HepG2 (cell line): ENCODE measurements around the gene PRKG1. TPM values are rescaled to one million over a fixed set of nuclear protein-coding genes. Genes with fewer than 3 reads are reported as not detected.

ENCODE experiments used
- ATAC-seq: fragments of 200-7000 bp; cut with Tn5 transposase; 3 replicates; pipeline ENCODE4 v1.9.1; 2020; ENCODE audit warnings: mild to moderate bottlenecking, moderate library complexity
- BruUV-seq: library from RNA; stranded (reverse); fragments of 400-500 nt; replicated peaks from 2 replicates; lab custom pipeline; 2021; lab: Mats Ljungman, UMichigan
- CTCF ChIA-PET: fragments of 300-600 bp; formaldehyde crosslinking; extraction: SDS; loops from one replicate; lab custom pipeline; 2021; ENCODE audit warnings: low total read pairs, inconsistent platforms, low intra/inter-chr PET ratio; lab: Yijun Ruan, JAX
- POLR2A ChIA-PET: fragments of 350-600 bp; sonication (Branson Sonifier 250); formaldehyde crosslinking; loops from one replicate; lab custom pipeline; 2020; ENCODE audit warnings: antibody characterized with exemption, inconsistent platforms; lab: Yijun Ruan, JAX
- DNase-seq: peaks from one replicate; pipeline ENCODE4 v3.0.0-alpha.2; 2015; ENCODE audit warnings: low spot score
- FAIRE-seq: peaks from 3 replicates; lab custom pipeline; 2011; peaks lifted over from hg19 to GRCh38; lab: Jason Lieb, UNC
- H2AFZ ChIP-seq: one replicate; pipeline ENCODE4 v1.6.1; 2011; ENCODE audit warnings: low read length, inconsistent platforms
- H3K27ac ChIP-seq: fragments of 300-600 bp; 3 replicates; pipeline ENCODE4 v1.8.0; 2011; ENCODE audit warnings: mixed run types, mild to moderate bottlenecking, mixed read lengths, low read length, inconsistent platforms; ENCODE audit not compliant: insufficient read depth; ENCODE audit errors: extremely low read length
- H3K27me3 ChIP-seq, 2 experiments: fragments of 200-600 bp in 1 of 2; 2 replicates in 1 of 2; 3 replicates in 1 of 2; pipeline versions ENCODE4 v1.6.0 to v1.8.0; 2011; ENCODE audit warnings: low read length in 2 of 2, mild to moderate bottlenecking in 2 of 2, moderate library complexity in 2 of 2, inconsistent platforms in 1 of 2; ENCODE audit not compliant: insufficient read depth in 2 of 2, control insufficient read depth in 1 of 2
- H3K36me3 ChIP-seq, 2 experiments: fragments of 200-600 bp in 1 of 2; replicated peaks in 1 of 2; 2 replicates in 1 of 2; 3 replicates in 1 of 2; pipeline versions ENCODE4 v1.5.1 to v1.8.0; 2011; ENCODE audit warnings: low read length in 2 of 2, inconsistent platforms in 1 of 2; ENCODE audit not compliant: insufficient read depth in 2 of 2, control insufficient read depth in 1 of 2
- H3K4me1 ChIP-seq: 2 replicates; pipeline ENCODE4 v1.5.1; 2012; ENCODE audit warnings: low read length, inconsistent platforms; ENCODE audit not compliant: insufficient read depth
- H3K4me2 ChIP-seq: 2 replicates; pipeline ENCODE4 v1.6.0; 2011; ENCODE audit warnings: low read depth, low read length, inconsistent platforms
- H3K4me3 ChIP-seq, 3 experiments: fragments of 200-600 bp in 1 of 3; sonication (generic), shearing (Covaris generic) in 1 of 3; replicated peaks in 1 of 3; 2 replicates each; pipeline ENCODE4 v1.5.1; 2011 to 2016; ENCODE audit warnings: low read length in 3 of 3, inconsistent platforms in 2 of 3, low read depth in 2 of 3, mild to moderate bottlenecking in 2 of 3, control low read depth in 1 of 3, mixed read lengths in 1 of 3; ENCODE audit not compliant: insufficient read depth in 1 of 3
- H3K79me2 ChIP-seq: one replicate; pipeline ENCODE4 v1.6.1; 2011; ENCODE audit warnings: low read length, inconsistent platforms; ENCODE audit not compliant: insufficient read depth
- H3K9ac ChIP-seq: 2 replicates; pipeline ENCODE4 v1.6.0; 2011; ENCODE audit warnings: mild to moderate bottlenecking, low read depth, low read length, inconsistent platforms; ENCODE audit not compliant: insufficient read depth
- H3K9me3 ChIP-seq: 2 replicates; pipeline ENCODE4 v1.5.1; 2012; ENCODE audit warnings: mild to moderate bottlenecking, low read length
- H4K20me1 ChIP-seq: 2 replicates; pipeline ENCODE4 v1.6.0; 2011; ENCODE audit warnings: inconsistent platforms, mild to moderate bottlenecking, low read length, moderate library complexity; ENCODE audit not compliant: insufficient read depth
- E2F1 ChIP-seq: sonication (generic); formaldehyde crosslinking; IDR thresholded peaks from 2 replicates; pipeline ENCODE4 v1.5.0; 2020; ENCODE audit warnings: missing genetic modification reagents
- FLYWCH1 ChIP-seq: sonication (generic); formaldehyde crosslinking; IDR thresholded peaks from 2 replicates; pipeline ENCODE4 v1.8.1; 2023; ENCODE audit warnings: mild to moderate bottlenecking, missing genetic modification reagents
- HES4 ChIP-seq: sonication (generic); formaldehyde crosslinking; IDR thresholded peaks from 2 replicates; pipeline ENCODE4 v1.9.0; 2021; ENCODE audit warnings: mild to moderate bottlenecking, missing genetic modification reagents, borderline replicate concordance
- IKZF5 ChIP-seq: IDR thresholded peaks from 2 replicates; pipeline ENCODE4 v1.6.1; 2018; ENCODE audit warnings: missing genetic modification reagents, mild to moderate bottlenecking, missing compliant biosample characterization
- KLF6 ChIP-seq: IDR thresholded peaks from 2 replicates; pipeline ENCODE4 v1.8.0; 2016; ENCODE audit warnings: missing biosample characterization, missing genetic modification reagents
- KMT2A ChIP-seq: sonication (generic); formaldehyde crosslinking; IDR thresholded peaks from 2 replicates; pipeline ENCODE4 v1.4.0; 2020; ENCODE audit warnings: missing genetic modification reagents
- MTA3 ChIP-seq: sonication (generic); formaldehyde crosslinking; IDR thresholded peaks from 2 replicates; pipeline ENCODE4 v1.4.0; 2020; ENCODE audit warnings: missing genetic modification reagents
- NFATC3 ChIP-seq: sonication (generic); formaldehyde crosslinking; IDR thresholded peaks from 2 replicates; pipeline ENCODE4 v1.5.1; 2020; ENCODE audit warnings: mild to moderate bottlenecking, missing genetic modification reagents
- PAX8 ChIP-seq: sonication (generic); formaldehyde crosslinking; IDR thresholded peaks from 2 replicates; pipeline ENCODE4 v1.8.0; 2022; ENCODE audit warnings: mild to moderate bottlenecking, missing genetic modification reagents, borderline replicate concordance
- PHF21A ChIP-seq: sonication (generic); formaldehyde crosslinking; IDR thresholded peaks from 2 replicates; pipeline ENCODE4 v1.5.0; 2020; ENCODE audit warnings: mild to moderate bottlenecking, missing genetic modification reagents
- SALL1 ChIP-seq: sonication (generic); formaldehyde crosslinking; IDR thresholded peaks from 2 replicates; pipeline ENCODE4 v1.8.0; 2022; ENCODE audit warnings: mild to moderate bottlenecking, missing genetic modification reagents
- SIN3B ChIP-seq: fragments of 150-350 bp; IDR thresholded peaks from 2 replicates; pipeline ENCODE4 v1.6.1; 2014; ENCODE audit warnings: low read length
- TCF7 ChIP-seq: sonication (generic); IDR thresholded peaks from 2 replicates; pipeline ENCODE4 v1.6.1; 2016; ENCODE audit warnings: antibody characterized with exemption, low read depth
- YEATS4 ChIP-seq: sonication (generic); formaldehyde crosslinking; IDR thresholded peaks from 2 replicates; pipeline ENCODE4 v1.4.0; 2020; ENCODE audit warnings: missing genetic modification reagents, borderline replicate concordance
- ZNF687 ChIP-seq: sonication (generic); formaldehyde crosslinking; IDR thresholded peaks from 2 replicates; pipeline ENCODE4 v1.5.1; 2020; ENCODE audit warnings: mild to moderate bottlenecking, missing genetic modification reagents, moderate library complexity
- ZNF724P ChIP-seq: sonication (generic); formaldehyde crosslinking; IDR thresholded peaks from 2 replicates; pipeline ENCODE4 v1.8.0; 2022; ENCODE audit warnings: missing genetic modification reagents, borderline replicate concordance
- ZNF816 ChIP-seq: sonication (generic); formaldehyde crosslinking; IDR thresholded peaks from 2 replicates; pipeline ENCODE4 v1.8.0; 2022; ENCODE audit warnings: missing genetic modification reagents, mild to moderate bottlenecking, borderline replicate concordance
- WGBS: methylation state at CpG from one replicate; pipeline ENCODE4 v1.1.6; 2017; ENCODE audit warnings: low lambda C conversion rate; 5-methylcytosine and 5-hydroxymethylcytosine counted together
- in situ Hi-C: cut with HindIII; loops from 2 replicates; pipeline ENCODE4 v1.10.0; 2017; ENCODE audit warnings: low pct_unique_long_range_greater_than_20kb; ENCODE audit not compliant: extremely low pct_ligation_motif_present
- intact Hi-C: fragments of 100-400 bp; cut with micrococcal nuclease; formaldehyde crosslinking; loops from one replicate; pipeline ENCODE4 v1.10.0; 2022; ENCODE audit not compliant: unreplicated experiment
- polyA plus RNA-seq, 8 experiments: library from polyadenylated mRNA; depleted of rRNA in 3 of 8; stranded (reverse) in 7 of 8; unstranded in 1 of 8; fragments of >200 nt; fragmentation: Illumina TruSeq in 4 of 8; extraction: Trizol in 4 of 8; gene quantifications; 2 replicates each; pipeline versions ENCODE4 v1.2.1 to v1.2.3, GENCODE V29; 2011 to 2016; ENCODE audit warnings: low read depth in 4 of 8, missing spikeins in 1 of 8, mixed read lengths in 1 of 8; ENCODE audit not compliant: insufficient read depth in 1 of 8
- total RNA-seq, 5 experiments: library from RNA; depleted of rRNA; stranded (reverse); fragments of >200 nt; fragmentation: Illumina TruSeq; extraction: Trizol; gene quantifications; 2 replicates each; pipeline ENCODE4 v1.2.3, GENCODE V29; 2016; ENCODE audit warnings: low read depth in 1 of 5
- TF ChIP-seq, protein P1 (sequence below), 2 experiments: sonication (generic) in 1 of 2; formaldehyde crosslinking in 1 of 2; IDR thresholded peaks; 2 replicates each; pipeline versions ENCODE4 v1.4.0 to v1.6.1; 2018 to 2020; ENCODE audit warnings: missing genetic modification reagents in 2 of 2, borderline replicate concordance in 1 of 2, low read depth in 1 of 2, mild to moderate bottlenecking in 1 of 2, missing biosample characterization in 1 of 2

PRKG1 gene
- total and polyA plus RNA-seq, 2 of the 13 experiments (the other 11 are each of a cell fraction or from before 2014, with no cell fraction given), result 0.01 TPM; not detected in 1

DNA sequence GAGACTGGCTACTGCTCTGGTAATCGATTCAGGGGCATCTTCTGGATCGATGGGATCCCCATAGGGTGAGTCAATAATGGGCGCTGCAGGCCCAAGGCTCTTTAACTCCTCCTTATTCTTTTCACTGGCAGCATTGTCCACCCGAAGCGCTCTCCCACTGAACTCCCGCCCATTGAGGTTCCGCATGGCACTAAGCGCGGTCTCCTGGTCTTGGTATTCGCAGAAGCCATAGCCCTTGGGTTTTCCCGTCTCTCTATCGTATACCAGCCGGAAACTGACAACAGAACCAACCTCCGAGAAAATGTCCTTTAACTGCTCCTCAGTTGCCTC lies 624.8 kb downstream of the PRKG1 start:
- Histone ChIP-seq H4K20me1 (no peaks in the 10 kb centered on the region), H3K9me3 (no peaks in the 10 kb centered on the region), H3K4me1 (peaks cover 12% of the 10 kb centered on the region; the same call in 1 of the 2 replicates), H3K79me2 (no peaks in the 10 kb centered on the region), H3K4me2 (peak overlapping the region; percentile 70), H3K27ac (peak overlapping the region; percentile 84), H3K9ac (peak overlapping the region; percentile 72), H3K36me3 (no peaks in the 10 kb centered on the region), H3K4me3 (peak overlapping the region; percentile 67 to 71 (median 71)), H2AFZ (peak overlapping the region; percentile 99), H3K27me3 (no peaks in the 10 kb centered on the region; a peak in 1 of 5 replicates)
- DNase-seq (no peak), FAIRE-seq (no peak), ATAC-seq (peak; percentile 82)
- 25% methylated on average over 12 of the region's 14 CpGs for WGBS
- CTCF ChIA-PET, result no interaction called here
- POLR2A ChIA-PET, result no interaction called here
- intact Hi-C loops (no loop called here), in situ Hi-C loops (no loop called here)
- BruUV-seq, result TSS peak; percentile 70
- TF ChIP-seq E2F1 (CRISPR knock-in tag) (no peak), MTA3 (CRISPR knock-in tag) (no peak), PAX8 (CRISPR knock-in tag) (no peak), SIN3B (no peak), YEATS4 (no peak; the same call in 1 of the 2 replicates), TCF7 (no peak), IKZF5 (no peak), ZNF687 (CRISPR knock-in tag) (no peak), HES4 (no peak), ZNF816 (no peak), ZNF724P (CRISPR knock-in tag) (no peak), SALL1 (CRISPR knock-in tag) (no peak), FLYWCH1 (CRISPR knock-in tag) (no peak), NFATC3 (CRISPR knock-in tag) (no peak), KMT2A (CRISPR knock-in tag) (0 out of 2 replicates have a peak, but pooled peaks have one; percentile 30), PHF21A (CRISPR knock-in tag) (no peak), KLF6 (CRISPR knock-in tag) (no peak)
- TF ChIP-seq, protein P1, sequence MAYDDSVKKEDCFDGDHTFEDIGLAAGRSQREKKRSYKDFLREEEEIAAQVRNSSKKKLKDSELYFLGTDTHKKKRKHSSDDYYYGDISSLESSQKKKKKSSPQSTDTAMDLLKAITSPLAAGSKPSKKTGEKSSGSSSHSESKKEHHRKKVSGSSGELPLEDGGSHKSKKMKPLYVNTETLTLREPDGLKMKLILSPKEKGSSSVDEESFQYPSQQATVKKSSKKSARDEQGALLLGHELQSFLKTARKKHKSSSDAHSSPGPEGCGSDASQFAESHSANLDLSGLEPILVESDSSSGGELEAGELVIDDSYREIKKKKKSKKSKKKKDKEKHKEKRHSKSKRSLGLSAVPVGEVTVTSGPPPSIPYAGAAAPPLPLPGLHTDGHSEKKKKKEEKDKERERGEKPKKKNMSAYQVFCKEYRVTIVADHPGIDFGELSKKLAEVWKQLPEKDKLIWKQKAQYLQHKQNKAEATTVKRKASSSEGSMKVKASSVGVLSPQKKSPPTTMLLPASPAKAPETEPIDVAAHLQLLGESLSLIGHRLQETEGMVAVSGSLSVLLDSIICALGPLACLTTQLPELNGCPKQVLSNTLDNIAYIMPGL (CRISPR knock-in tag; IDR thresholded peaks at IDR 0.05; ENCODE audit: borderline replicate concordance in 1 of 2, low read depth in 1 of 2), result peak in 1 of 2 experiments; percentile 21; a peak in 1 of 4 replicates
